GM18907 (cell line): ENCODE measurements around the gene SSH3.

Experiments used
- ATAC-seq: cut with Tn5 transposase; IDR thresholded peaks from one replicate; pipeline ENCODE4 v1.9.1; 2021; ENCODE audit warnings: mild to moderate bottlenecking, moderate library complexity; ENCODE audit not compliant: unreplicated experiment

Gene SSH3

DNA sequence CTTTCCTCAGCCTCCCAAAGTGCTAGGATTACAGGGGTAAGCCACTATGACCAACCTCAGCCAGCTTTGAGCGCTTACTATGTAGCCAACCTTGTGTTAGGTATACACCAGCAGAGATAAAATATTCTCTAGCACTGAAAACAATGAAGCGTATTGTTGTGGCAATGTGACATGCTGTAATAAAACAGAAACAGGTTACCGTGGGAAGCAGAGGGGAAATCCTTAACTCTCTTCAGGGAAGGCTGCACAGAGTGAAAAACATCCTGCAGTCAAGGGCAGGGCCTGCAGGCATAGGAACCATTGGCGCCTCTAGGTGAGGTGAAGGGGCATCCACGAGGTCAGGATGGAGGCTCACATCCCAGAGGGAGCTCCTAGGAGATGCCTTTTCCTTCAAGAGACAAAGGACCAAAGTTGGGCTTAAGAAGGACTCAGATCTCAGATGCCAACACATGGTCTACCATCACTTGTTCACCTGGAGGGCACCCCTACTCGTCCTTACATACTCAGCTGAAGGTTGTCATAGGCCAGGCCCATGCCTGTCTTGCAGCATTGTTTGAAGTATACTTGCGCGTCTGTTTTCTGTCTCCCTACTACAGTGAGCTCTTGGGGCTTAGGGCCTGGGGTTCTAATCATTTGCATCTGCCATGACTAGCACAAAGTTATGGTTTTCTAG is 42.1 kb downstream of the SSH3 start:
- ATAC-seq = no peak

DNA sequence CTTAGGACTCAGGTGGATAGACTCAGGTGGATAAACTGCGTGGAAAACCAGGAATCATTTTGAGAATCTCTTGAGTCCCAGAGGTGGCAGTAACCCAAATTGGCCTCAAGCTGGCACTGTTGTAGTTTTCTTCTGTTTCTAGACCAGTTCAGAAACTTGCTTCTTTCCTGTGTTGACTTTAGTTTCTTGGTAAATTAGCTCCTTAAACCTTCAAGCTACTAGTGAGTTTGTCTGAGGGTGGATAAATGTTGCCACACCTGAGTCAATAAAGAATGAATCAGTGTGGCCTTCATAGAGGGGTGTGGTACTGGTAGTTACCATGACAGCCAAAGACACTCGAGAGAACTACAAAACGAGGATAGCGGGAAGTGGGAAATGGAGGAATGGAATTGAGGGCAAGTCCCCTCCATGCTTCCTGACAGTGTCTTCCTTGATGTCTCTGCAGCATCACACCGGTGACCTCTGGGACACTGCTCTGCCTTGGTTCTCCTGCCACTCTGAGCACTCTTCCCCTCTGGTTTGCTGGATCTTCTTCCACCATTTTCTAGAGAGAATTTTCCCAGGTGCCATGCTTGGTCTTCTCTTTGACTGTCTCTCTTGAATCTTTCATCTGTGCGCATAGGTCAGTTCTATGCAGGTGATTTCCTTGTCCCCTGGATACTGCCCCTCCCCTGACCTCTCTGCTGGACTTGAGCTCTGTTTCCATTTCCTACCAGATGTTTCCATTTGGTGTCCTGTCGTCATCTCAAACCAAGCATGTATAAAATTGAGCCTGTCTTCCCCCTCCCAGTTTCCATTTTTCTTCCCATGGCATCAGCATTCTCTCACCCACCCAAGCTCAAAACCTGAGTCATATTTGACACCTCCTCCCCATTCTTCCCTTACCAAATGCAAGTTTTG is 42.8 kb downstream of the SSH3 start:
- ATAC-seq = no peak

DNA sequence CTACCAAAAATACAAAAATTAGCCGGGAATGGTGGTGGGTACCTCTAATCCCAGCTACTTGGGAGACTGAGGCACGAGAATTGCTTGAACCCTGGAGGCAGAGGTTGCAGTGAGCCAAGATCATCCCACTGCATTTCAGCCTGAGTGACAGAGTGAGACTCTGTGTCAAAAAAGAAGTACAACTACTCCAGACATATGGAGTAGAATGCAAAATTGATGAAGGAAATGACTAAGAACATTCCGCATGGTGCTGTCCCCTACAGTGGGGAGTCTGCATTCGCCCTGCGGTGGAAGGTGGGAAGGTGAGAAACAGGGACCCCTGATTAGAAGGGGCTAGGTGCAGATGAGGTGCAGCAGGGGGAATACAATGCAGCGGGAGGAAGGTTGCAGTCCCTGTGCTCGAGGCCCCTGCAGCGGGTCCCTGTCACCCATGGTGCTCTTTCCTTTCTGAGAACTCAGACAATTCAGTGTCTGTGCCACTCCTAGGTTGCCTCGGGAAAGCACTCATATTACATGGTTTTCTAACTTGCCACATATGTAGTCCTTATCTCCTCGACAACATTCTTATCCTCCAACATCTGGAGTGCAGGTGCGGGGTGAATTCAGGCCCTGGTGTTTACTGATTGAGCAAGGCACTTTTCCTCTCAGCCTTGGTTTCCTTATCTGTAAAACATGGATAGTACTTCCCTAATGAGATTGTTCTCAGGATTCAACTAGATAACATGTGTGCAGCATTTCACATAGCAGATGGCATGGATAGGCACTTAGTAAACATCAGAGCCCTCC is 44.8 kb downstream of the SSH3 start:
- no peak for ATAC-seq

DNA sequence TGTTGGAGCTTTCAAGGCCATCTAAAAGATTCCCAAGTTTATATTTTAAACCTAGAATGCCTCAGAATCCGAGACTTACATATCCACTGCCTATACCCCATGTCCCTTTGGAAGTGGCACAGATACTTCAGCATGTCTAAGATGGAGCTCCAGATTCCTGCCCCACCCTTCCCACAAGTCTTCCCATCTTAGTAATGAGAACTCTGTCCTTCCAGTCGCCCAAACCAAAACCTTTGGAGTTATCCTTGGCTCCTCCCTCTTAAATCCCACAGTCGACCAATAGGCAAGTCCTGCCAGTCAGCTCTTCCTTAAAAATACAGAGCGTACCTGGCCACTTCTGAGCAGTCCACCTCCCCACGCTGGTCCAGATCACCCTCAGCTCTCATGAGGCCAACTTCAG is 45.7 kb downstream of the SSH3 start:
- ATAC-seq = no peak

DNA sequence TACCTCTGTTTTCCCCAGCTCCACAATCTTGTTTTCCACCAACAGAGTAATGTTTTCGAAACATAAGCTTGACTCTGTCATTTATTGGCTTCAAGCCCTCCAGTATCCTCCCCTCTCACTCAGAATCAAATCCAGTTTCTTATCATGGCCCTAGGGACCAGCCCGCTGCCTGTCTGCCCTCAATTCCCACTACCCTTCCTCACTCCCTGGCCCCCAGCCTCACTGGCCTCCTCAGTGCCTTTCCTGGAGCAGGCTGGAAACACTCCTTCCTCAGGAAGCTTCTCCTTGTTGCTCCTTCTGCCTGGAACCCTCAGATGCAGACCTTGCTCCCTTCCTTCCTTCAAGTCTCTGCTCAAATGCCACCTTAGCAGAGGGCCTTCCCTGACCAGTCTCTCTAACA is 46.1 kb downstream of the SSH3 start:
- ATAC-seq = no peak

DNA sequence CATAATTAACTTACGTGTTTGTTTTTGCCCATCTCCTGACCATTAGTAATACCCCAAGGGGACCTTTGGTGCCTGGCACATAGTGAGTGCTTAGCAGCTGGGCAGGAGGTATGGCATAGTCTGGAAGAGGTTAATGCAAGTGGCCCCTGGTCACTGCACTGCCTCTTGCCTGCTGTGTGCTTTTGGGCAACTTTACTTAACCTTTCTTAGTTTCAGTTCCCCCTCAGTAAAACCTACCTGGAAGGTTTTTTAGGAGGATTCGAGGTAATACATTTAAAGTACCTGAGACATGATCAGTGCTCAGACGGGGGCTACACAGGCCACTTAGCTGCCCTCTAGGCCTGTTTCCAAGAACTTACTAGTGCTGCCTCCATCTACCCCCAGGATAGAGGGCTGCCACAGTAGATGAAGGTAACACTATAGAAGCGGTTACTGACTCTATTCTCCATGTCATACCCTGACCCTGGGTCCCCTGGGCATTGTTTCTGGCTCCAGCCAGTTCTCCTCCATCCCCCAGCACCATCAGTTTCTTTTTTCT is 46.7 kb downstream of the SSH3 start:
- ATAC-seq = no peak

DNA sequence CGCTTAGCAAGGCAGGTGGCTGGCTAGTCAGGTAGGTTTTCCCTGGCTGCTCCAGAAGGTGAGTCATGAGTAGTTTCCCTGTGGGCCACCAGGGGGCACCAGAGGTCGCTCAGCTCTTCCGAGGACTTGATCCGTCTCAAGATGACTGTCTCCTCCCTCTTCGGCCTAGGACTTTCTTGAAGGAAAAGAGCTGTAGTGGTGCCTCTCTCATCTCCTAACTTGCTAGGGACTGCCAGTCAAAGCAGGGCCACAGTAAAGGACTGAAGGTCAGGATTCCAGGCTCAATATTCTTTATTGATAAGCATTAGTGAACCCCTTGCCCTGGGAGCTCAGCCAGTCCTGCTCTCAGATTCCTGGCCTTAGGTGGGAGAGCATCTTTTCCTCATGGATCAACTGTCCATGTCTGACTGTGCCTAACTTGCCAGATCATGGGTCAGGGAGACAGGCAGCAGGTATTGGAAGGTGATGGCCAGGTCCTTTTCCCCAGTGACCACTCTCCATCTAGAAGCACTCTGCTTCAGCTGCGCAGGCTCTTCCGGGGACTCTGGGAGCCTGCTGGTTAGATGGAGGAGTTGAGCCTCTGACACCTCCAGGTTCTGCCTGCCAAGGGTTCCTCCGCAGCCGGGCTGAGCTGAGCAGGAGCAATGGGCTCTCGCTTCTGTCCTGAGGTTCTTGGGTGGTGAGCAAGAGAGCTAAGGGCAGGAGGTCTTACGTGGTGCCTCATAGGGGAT is 48.1 kb downstream of the SSH3 start:
- no peak for ATAC-seq

DNA sequence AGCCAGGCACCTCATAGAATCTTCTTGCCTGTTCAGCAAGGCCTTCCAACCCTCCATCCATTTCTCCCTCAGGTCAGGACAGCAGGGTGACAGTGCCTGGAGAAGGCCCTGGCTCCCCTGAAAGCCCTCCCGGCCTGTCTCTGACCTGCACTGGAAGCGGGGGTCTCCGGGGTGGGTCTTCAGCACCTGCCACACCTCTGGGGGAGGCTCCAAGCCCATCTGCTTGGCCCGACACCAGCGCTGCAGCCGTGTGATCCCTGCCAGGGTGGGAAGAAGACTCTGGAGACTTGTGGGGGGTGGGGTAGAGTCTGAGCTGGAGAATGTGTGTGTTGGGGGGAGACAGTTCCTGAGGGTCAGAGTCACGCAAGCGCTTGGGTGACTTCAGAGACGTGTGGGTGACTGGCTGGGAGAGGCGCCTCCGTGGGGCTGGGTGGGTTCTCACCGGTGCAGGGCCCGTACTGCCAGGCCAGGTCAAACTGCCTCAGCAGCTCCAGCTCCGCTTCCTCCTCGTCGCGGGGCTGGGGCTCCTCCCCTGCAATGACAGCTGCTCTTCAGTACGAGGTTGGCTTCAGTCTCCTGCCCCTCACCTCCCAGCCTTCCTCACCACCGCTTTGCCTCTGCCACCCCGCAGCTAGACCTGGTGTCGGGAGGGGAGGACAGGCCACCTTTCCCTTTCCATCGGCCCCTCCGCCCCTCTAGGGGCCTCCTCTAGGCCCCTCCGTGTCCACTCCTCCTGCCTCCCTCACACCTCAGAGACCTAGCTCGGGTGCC is 49.4 kb downstream of the SSH3 start:
- peak; percentile 13 for ATAC-seq

DNA sequence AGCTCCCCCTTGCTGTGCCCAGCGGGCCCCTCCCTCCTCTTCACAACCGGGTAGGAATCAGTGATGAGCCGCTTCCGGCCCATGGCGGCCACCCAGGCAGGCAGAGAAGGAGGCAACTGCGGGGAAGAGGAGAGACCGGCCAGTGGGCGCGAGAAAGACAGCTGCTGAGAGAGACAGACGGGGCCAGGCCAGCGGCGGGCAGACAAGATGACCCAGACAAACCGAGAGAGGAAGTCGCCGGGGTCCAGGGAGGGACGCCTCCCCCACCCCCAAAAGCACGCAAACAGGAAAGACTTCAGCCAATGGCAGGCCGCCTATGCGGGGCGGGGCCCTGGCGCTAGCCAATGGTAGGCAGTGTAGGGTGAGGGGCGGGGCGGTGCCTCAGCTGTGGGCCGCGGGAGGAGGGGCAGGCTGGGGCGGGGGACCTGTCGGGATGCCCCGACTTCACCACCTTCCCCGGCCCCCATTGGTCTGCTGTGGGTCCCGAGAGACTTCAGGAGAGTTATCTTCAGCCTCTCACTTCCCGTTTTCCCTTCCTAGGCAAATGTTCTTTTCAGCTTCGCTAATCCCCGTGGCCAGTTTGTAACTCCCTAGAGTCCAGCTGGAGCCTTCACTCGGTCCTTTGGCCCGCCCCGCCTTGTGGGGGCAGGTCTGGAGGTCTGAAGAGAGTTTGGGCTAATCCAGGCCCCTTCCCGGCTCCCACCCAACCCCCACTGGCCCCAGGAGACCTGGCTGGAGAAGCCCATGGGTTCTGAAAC is 50.2 kb downstream of the SSH3 start, which contains the start of gene POLD4:
Gene POLD4, minus strand, starts transcription at position 230 of the 758 bp plus-strand sequence. Its CDS starts 147 bp downstream, at position 83.
- peak; percentile 71 for ATAC-seq

DNA sequence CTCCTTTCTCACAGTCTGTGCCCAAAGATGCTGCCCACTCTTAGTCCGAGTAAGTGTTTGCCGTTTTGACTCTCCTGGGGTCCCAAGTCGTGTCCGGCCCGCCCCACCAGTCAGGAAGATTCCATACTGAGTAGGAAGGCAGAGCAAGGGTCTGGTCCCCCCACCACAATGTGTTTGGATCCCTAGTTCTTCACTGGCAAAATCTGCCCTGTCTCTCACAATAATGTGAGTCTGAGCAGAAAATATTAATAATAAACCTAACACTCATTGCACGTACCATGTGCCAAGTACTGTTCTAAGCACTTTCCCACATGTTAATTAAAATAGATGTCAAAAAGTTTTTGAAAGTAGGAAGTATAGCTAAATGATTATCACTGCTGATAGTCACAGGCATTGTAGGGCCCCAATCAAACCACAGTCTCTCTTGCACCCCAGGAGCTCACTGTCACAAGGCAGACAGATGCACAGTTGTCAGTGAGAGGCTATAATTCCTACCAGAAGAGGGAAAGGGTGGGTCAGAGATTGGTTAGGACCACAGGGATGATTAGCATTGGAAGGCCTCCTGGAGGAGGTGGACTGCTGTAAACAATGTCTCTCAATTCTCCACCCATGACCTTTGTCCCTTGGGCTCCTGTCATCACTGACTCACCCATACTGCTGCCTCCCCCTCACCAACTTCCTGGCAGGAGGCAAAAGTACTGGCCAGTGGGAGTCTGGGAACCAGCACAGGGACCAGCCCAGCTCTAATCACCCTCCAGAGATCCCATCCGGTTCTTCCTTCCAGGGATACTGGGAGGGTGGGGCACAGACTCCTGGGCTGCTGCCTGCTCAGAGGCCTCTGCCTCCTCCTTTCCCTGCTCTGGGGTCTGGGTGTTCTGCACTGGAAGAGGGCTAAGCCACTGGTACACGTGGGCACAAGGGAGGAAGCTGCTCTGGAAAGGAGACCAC is 51.0 kb downstream of the SSH3 start:
- ATAC-seq = no peak

DNA sequence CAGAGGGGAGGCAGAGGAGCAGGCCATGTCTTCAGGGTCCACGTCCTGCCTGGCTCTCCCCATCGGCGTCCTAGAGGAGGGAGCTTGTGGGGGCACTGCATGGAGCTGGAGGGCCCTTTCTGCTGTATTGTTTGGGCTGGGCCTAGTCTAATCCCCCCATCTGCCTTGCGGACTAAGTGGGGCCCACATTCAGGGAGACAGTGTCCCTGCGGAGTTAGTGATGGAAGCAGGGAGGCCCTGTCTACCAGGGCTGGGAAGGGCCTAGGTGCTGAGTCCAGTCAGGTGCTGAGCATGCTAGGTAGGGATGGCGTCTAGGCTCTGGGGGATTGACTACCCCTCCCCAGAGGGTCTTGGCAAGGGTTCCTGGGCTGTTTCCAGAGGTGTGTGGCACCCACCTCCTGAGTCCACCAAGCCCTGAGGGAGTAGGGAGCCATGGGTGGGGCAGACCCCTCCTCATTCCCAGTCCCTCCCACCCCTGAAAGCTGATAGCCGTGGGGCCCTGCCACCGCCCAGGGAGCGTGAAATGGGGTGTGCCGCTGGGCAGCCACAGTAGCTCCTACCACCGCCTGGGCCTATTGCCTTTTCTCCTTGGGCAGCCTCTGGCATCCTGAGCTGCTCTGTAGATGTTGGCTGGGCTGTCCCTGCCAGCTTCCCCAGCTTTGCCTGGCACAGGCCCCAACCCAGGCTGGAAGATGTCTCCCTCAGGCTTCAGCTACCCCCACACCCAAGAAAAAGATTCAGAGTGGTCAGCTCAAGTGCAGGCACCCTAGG is 51.9 kb downstream of the SSH3 start:
- no peak for ATAC-seq

DNA sequence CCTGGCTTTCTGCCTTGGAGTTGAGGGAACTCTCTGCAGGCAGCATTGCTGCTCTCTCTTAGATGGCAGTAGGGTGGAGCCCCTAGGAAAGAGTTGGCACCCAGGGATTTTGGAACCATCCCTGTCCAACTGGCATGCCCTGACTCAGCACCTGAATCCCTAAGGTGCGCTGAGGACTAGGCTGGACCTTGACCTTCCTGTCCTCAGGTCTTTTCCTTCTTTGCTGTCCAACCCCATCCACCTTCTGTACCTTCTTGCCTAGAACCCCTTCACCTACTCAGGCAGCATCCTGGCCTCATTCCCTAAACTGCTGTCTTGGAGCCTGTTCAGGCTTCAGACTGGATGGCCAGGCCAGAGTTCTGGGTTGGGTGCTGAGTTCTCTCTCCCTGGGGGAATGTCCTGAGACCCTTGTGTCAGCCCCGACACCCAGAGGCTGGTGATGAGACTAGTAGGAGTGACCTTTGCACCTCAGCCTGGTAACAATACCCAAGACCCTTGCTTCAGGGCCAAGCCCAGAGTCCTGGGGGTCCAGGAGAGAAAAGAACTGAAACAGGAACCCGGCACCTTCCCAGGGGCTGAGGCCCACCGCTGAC is 52.6 kb downstream of the SSH3 start:
- ATAC-seq = no peak

DNA sequence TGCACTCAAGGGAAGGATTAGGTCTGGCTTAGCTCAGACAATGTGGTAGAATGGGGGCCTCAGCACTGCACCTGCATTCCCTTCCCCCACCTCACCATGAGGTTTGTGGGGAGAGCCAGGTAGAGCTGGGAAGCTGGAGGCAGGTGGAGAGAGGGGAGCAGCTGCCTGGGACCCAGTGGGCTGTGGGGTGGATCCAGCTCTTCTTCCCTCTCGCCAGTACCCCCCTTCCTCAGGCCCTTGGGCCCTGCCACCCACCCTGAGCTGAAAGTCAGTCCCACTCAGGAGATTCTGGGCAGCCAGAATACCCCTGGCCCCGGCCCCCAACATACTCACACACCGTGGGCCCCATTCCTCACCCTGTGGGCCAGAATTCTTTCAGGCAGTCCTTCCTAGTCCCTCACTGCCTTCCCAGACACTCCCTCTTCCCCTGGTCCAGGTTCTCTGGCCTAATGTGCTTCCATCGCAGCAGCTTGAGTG is 53.1 kb downstream of the SSH3 start:
- ATAC-seq = no peak

DNA sequence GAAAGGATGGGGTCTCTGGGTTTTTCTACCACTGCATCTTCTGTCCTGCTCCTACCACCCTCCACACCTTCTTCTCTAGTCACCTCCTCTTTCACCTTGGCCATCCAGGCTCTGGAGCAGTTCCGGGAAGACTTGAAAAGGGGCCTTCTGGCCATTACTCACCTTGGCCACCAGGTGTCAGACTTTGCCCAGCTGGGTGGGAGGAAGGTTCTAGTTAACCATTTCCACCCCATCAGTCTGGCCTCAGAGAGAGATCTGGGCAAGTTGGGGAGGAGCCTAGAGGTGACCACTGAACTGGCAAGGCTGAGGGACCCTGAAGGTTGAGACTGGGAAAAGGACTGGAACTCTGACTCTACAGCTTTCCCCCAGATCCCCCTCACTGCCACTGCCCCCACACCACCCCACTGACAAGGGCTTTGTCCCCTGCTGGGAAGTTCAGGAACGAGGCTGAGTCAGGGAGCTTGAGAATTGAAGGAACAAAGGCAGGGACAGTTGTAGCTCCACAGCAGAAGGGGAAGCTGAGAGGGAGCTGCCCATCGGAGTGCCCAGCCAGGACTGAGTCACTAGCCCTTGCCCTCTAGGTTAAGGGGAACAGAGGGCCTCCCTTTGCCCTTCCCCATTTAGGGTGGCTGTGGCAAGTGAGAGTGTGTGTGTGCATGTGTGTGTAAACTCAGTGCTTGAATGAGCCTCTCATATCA is 53.7 kb downstream of the SSH3 start:
- no peak for ATAC-seq

DNA sequence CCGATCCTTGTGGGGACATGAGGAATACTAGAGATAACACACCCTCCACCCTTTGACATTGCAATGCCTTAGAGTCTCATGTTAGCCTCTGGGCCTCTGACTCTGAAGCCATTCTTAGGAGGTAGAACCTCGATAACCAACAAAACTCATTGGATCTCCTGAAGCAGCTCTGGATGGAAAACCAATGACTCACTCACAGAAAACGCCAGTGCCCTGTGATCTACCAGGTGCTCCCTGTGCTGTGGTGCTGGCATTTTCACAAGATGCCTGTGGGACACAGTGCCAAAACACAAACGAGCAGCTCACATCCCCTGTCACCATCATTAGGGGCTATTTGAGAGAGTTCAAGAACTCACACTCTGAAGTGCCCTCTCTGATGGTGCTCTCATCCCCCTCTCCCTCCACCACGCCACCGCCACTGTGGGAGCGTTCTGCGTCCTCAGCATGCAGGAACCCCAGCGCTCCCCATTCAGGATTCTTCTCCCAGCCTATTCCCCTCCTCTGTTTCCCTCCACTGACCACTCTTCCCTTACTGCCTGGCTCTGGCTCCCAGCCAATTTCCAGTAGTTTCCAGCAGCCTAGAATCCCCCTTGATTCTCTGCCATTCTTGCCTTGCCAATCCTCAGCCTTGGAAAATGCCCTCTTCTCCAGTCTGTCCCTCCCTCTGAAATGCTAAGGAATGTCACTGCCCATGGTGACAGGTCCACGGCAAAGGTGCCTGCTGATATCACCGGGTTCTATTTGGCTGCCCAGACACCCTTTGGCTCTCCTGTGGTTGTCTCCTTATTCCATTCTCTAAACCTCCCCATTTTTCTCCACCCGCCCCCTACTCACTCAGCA is 54.7 kb downstream of the SSH3 start:
- no peak for ATAC-seq
